PFSK-1 (cell line): Measurements from ENCODE around the gene TBX18.

Source experiments
- POLR2AphosphoS5 ChIP-seq: IDR thresholded peaks from 2 replicates; pipeline ENCODE4 v1.6.1; 2012; ENCODE audit warnings: low read depth, mild to moderate bottlenecking, control low read depth, low read length, moderate library complexity
- REST ChIP-seq, 2 experiments: IDR thresholded peaks; 2 replicates each; pipeline versions ENCODE4 v1.6.1 to v1.8.0; 2011 to 2012; ENCODE audit warnings: low read depth in 2 of 2, low read length in 2 of 2, control low read depth in 1 of 2, inconsistent platforms in 1 of 2, mild to moderate bottlenecking in 1 of 2, moderate library complexity in 1 of 2; ENCODE audit not compliant: insufficient read depth in 1 of 2
- TAF1 ChIP-seq: IDR thresholded peaks from 2 replicates; pipeline ENCODE4 v1.6.1; 2012; ENCODE audit warnings: low read length, control low read depth, borderline replicate concordance; ENCODE audit not compliant: insufficient read depth

- no peak for TF ChIP-seq POLR2AphosphoS5
- TF ChIP-seq REST (IDR thresholded peaks at IDR 0.05; ENCODE audit: insufficient read depth in 1 of 2, low read depth in 2 of 2, low read length in 2 of 2): no peak
- TF ChIP-seq TAF1: no peak
Measured at GRCh38 chr6:84775751-84776150, 11.4 kb upstream of the TBX18 start.
